Measurements from ENCODE around the gene CREB5.

- TF ChIP-seq POLR2A (IDR thresholded peaks at IDR 0.05) (no peak), CTCF (IDR thresholded peaks at IDR 0.05) (no peak), POLR2AphosphoS5 (IDR thresholded peaks at IDR 0.05) (no peak)
These were observed 438.4 kb downstream of the CREB5 start for GRCh38 chr7:28850699-28851098.

Measured in breast epithelium (tissue), 3 donors.